OCI-LY1 (cell line): ENCODE measurements around the gene TMEM89.

Experiments used
- H2AFZ ChIP-seq: fragments of 200-600 bp; sonication (generic), shearing (Covaris generic); 2 replicates; pipeline ENCODE4 v1.6.0; 2014; ENCODE audit warnings: antibody characterized with exemption, mild to moderate bottlenecking, low read length
- H3F3A ChIP-seq: fragments of 200-600 bp; sonication (generic), shearing (Covaris generic); 2 replicates; pipeline ENCODE4 v1.6.0; 2014; ENCODE audit warnings: mild to moderate bottlenecking, antibody characterized with exemption, low read length, moderate library complexity; ENCODE audit not compliant: insufficient read depth
- H3K27ac ChIP-seq: fragments of 200-600 bp; sonication (generic); 2 replicates; pipeline ENCODE4 v1.5.1; 2014; ENCODE audit warnings: low read length, mixed run types, mild to moderate bottlenecking, low read depth; ENCODE audit not compliant: poor library complexity, severe bottlenecking
- H3K27me3 ChIP-seq: fragments of 200-600 bp; sonication (generic); 2 replicates; pipeline ENCODE4 v1.6.0; 2014; ENCODE audit warnings: antibody characterized with exemption, mild to moderate bottlenecking, low read length, moderate library complexity; ENCODE audit not compliant: insufficient read depth
- H3K36me3 ChIP-seq: fragments of 200-600 bp; sonication (generic); 2 replicates; pipeline ENCODE4 v1.6.1; 2014; ENCODE audit warnings: mild to moderate bottlenecking, antibody characterized with exemption, low read length, moderate library complexity, mixed read lengths; ENCODE audit not compliant: insufficient read depth
- H3K4me1 ChIP-seq: fragments of 200-600 bp; sonication (generic); 2 replicates; pipeline ENCODE4 v1.5.1; 2014; ENCODE audit warnings: mild to moderate bottlenecking, low read length, moderate library complexity; ENCODE audit not compliant: insufficient read depth, severe bottlenecking
- H3K4me2 ChIP-seq: fragments of 200-600 bp; sonication (generic), shearing (Covaris generic); 2 replicates; pipeline ENCODE4 v1.6.1; 2014; ENCODE audit warnings: low read length
- H3K4me3 ChIP-seq: fragments of 200-600 bp; sonication (generic); 2 replicates; pipeline ENCODE4 v1.5.1; 2014; ENCODE audit warnings: low read length, low read depth, mild to moderate bottlenecking, mixed read lengths; ENCODE audit not compliant: poor library complexity, severe bottlenecking
- H3K79me2 ChIP-seq: fragments of 200-600 bp; shearing (Covaris generic); 2 replicates; pipeline ENCODE4 v1.6.1; 2016; ENCODE audit warnings: mixed run types, low read length, mixed read lengths; ENCODE audit not compliant: insufficient read depth
- H3K9ac ChIP-seq: fragments of 200-600 bp; sonication (generic), shearing (Covaris generic); 2 replicates; pipeline ENCODE4 v1.6.1; 2014; ENCODE audit warnings: mild to moderate bottlenecking, low read length, mixed read lengths
- H3K9me2 ChIP-seq: fragments of 200-600 bp; sonication (generic), shearing (Covaris generic); 2 replicates; pipeline ENCODE4 v1.6.1; 2014; ENCODE audit warnings: low read depth, mild to moderate bottlenecking, low read length, mixed read lengths
- H3K9me3 ChIP-seq: fragments of 200-600 bp; shearing (Covaris generic); 2 replicates; pipeline ENCODE4 v1.6.1; 2014; ENCODE audit warnings: low read length, mixed read lengths
- H4K20me1 ChIP-seq: fragments of 200-600 bp; sonication (generic), shearing (Covaris generic); 2 replicates; pipeline ENCODE4 v1.6.0; 2016; ENCODE audit warnings: mild to moderate bottlenecking, low read length; ENCODE audit not compliant: insufficient read depth
- EZH2 ChIP-seq: fragments of 200-600 bp; sonication (generic), shearing (Covaris generic); IDR thresholded peaks from 2 replicates; pipeline ENCODE4 v1.8.0; 2017; ENCODE audit warnings: borderline replicate concordance, mixed run types, mild to moderate bottlenecking, antibody characterized with exemption, low read length, moderate library complexity, mixed read lengths
- TF ChIP-seq, protein P1 (sequence below): fragments of 200-600 bp; sonication (generic), shearing (Covaris generic); IDR thresholded peaks from 2 replicates; pipeline ENCODE4 v1.5.1; 2017; ENCODE audit warnings: mild to moderate bottlenecking, antibody characterized with exemption, low read length, moderate library complexity, mixed read lengths

Gene TMEM89

DNA sequence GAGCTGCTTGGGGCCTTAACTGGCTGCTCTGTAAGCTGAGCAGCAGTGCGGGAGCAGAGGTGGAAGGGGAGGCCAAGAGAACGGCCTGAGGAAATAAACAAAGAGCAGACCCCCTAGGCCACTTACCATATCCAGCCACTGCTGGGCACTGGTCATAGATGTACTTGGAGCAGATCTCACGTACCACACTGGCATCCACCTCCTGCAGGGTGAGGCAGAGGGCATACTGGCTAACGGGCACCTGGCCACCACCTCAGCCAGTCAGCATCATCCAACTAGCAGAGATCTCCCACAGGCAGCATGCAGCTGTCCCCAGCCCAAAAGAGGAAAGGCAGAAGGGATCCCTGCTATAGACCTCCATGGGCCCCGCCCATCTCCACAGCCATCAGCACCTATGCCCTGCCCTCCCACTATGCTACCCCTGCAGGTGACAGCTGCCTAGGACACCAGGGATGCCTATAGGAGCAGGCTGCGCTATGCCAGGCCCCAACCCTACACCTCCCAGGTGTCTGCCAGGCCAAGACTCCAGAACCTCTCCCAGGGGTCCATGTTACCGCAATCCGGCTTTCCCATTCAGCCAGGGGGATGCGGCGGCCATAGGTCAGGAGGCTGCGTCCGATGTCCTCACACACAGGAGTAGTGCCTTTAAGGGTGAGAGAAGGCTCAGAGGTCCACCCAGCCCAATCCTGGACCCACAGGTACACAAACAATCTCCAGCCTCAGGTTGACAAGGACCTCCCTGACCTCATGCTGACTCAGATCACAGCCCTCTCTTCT is 21.9 kb downstream of the TMEM89 start:
- H4K20me1 ChIP-seq = no peaks in the 10 kb centered on the region
- no peaks in the 10 kb centered on the region for H3K9me3 ChIP-seq
- no peak overlapping the region for H3K9ac ChIP-seq
- no peak overlapping the region for H2AFZ ChIP-seq
- no peak overlapping the region for H3K27ac ChIP-seq
- H3K4me1 ChIP-seq = no peaks in the 10 kb centered on the region
- no peak overlapping the region for H3K4me2 ChIP-seq
- no peaks in the 10 kb centered on the region; the same call in 1 of the 2 replicates for H3K27me3 ChIP-seq
- no peaks in the 10 kb centered on the region for H3K9me2 ChIP-seq
- no peak overlapping the region for H3K4me3 ChIP-seq
- H3F3A ChIP-seq = no peaks in the 10 kb centered on the region
- H3K36me3 ChIP-seq = peaks cover 73% of the 10 kb centered on the region
- TF ChIP-seq, protein P1, sequence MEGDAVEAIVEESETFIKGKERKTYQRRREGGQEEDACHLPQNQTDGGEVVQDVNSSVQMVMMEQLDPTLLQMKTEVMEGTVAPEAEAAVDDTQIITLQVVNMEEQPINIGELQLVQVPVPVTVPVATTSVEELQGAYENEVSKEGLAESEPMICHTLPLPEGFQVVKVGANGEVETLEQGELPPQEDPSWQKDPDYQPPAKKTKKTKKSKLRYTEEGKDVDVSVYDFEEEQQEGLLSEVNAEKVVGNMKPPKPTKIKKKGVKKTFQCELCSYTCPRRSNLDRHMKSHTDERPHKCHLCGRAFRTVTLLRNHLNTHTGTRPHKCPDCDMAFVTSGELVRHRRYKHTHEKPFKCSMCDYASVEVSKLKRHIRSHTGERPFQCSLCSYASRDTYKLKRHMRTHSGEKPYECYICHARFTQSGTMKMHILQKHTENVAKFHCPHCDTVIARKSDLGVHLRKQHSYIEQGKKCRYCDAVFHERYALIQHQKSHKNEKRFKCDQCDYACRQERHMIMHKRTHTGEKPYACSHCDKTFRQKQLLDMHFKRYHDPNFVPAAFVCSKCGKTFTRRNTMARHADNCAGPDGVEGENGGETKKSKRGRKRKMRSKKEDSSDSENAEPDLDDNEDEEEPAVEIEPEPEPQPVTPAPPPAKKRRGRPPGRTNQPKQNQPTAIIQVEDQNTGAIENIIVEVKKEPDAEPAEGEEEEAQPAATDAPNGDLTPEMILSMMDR = no peak
- no peak for TF ChIP-seq EZH2
- no peaks in the 10 kb centered on the region for H3K79me2 ChIP-seq

DNA sequence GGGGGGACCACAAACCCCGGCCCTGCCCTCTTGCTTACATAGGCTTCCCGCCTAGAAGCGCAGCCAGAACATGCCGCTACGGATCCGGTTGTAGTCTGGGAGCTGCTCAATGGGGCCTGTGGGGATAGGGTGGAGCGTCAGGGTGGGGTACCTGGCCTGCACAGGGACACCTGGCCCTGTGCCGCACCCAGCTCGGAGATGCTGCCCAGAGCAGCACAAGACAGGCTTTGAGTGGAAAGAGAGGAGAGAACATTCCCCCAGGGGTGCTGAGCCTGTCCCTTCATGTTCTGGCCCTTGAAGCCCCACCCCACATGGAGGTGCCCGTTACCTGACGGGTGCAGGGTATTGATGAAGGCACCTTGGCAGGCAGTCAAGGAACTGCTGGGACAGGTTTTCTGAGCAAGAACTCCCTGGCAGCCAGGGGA is 22.5 kb downstream of the TMEM89 start:
- TF ChIP-seq EZH2 = no peak
- Histone ChIP-seq H4K20me1 (no peaks in the 10 kb centered on the region), H3K4me2 (no peak overlapping the region), H3K79me2 (no peaks in the 10 kb centered on the region), H3K27ac (no peak overlapping the region), H3K36me3 (peaks cover 67% of the 10 kb centered on the region), H3F3A (no peaks in the 10 kb centered on the region), H3K9ac (no peak overlapping the region), H3K27me3 (peaks cover 5% of the 10 kb centered on the region), H3K4me3 (no peak overlapping the region), H3K9me2 (no peaks in the 10 kb centered on the region), H3K4me1 (no peaks in the 10 kb centered on the region), H3K9me3 (no peaks in the 10 kb centered on the region), H2AFZ (no peak overlapping the region)

DNA sequence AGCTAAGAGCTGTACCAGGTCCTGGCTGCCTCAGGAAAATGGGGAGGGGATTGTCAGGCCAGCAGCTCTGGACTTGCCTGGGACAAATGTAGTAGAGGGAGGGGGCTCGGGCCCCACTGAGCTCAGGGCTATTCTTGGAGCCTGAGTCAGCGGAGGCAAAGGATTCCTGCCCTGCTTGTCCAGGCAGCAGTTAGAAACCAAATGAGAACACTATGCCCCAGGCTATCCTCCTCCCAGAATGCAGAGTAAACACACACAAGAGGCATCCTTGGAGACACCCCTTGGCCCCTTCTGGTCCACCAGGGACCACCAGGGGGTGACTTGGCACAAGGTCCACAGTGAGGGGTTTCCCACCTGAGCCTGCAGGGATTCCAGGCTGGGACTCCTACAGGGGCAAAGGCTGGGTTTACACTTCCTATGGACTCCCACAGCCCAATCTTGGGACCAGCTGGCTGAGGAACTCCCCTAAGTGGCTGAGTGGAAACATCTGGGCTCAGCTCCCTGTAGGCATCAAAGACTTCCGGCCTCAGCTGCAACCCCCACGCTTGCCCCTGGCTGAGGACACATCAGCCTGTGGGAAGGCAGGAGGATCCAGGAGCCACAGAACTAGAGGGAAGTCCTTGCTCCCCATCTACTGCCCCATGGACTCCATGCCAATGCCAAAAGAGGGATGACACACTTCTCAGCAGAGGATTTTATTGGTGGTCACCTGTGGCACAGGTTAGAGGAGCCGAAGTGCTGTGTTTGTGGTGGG is 23.1 kb downstream of the TMEM89 start:
- Histone ChIP-seq H3K4me3 (no peak overlapping the region), H3K79me2 (no peaks in the 10 kb centered on the region), H4K20me1 (no peaks in the 10 kb centered on the region), H3K27ac (no peak overlapping the region), H3K27me3 (peaks cover 11% of the 10 kb centered on the region), H2AFZ (no peak overlapping the region), H3K36me3 (peaks cover 61% of the 10 kb centered on the region), H3F3A (no peaks in the 10 kb centered on the region), H3K9ac (no peak overlapping the region), H3K9me3 (no peaks in the 10 kb centered on the region), H3K9me2 (no peaks in the 10 kb centered on the region), H3K4me2 (no peak overlapping the region), H3K4me1 (no peaks in the 10 kb centered on the region)
- TF ChIP-seq EZH2 = no peak
- TF ChIP-seq, protein P1 = no peak
